HepG2 (cell line): ENCODE results near the gene OVCA2. TPM values are rescaled to one million over a fixed set of nuclear protein-coding genes. Genes with fewer than 3 reads are reported as not detected.

Experiments
- KDM5B ChIP-seq: sonication (generic); formaldehyde crosslinking; IDR thresholded peaks from 2 replicates; pipeline ENCODE4 v1.4.0; 2020; ENCODE audit warnings: missing genetic modification reagents, mild to moderate bottlenecking, borderline replicate concordance
- polyA plus RNA-seq, 8 experiments: library from polyadenylated mRNA; depleted of rRNA in 3 of 8; stranded (reverse) in 7 of 8; unstranded in 1 of 8; fragments of >200 nt; fragmentation: Illumina TruSeq in 4 of 8; extraction: Trizol in 4 of 8; gene quantifications; 2 replicates each; pipeline versions ENCODE4 v1.2.1 to v1.2.3, GENCODE V29; 2011 to 2016; ENCODE audit warnings: low read depth in 4 of 8, missing spikeins in 1 of 8, mixed read lengths in 1 of 8; ENCODE audit not compliant: insufficient read depth in 1 of 8
- total RNA-seq, 5 experiments: library from RNA; depleted of rRNA; stranded (reverse); fragments of >200 nt; fragmentation: Illumina TruSeq; extraction: Trizol; gene quantifications; 2 replicates each; pipeline ENCODE4 v1.2.3, GENCODE V29; 2016; ENCODE audit warnings: low read depth in 1 of 5
- TF ChIP-seq, protein P1 (sequence below): sonication (generic); formaldehyde crosslinking; IDR thresholded peaks from 2 replicates; pipeline ENCODE4 v1.4.0; 2020; ENCODE audit warnings: missing genetic modification reagents, borderline replicate concordance
- TF ChIP-seq, protein P2 (sequence below): sonication (generic); formaldehyde crosslinking; IDR thresholded peaks from 2 replicates; pipeline ENCODE4 v1.8.1; 2023; ENCODE audit warnings: mild to moderate bottlenecking, moderate library complexity, missing genetic modification reagents
- TF ChIP-seq, protein P3 (sequence below): IDR thresholded peaks from 2 replicates; pipeline ENCODE4 v1.6.1; 2016; ENCODE audit warnings: mild to moderate bottlenecking

The OVCA2 gene
- total and polyA plus RNA-seq, 2 of the 13 experiments (the other 11 are each of a cell fraction or from before 2014, with no cell fraction given) = 23.7 to 28.2 TPM

DNA sequence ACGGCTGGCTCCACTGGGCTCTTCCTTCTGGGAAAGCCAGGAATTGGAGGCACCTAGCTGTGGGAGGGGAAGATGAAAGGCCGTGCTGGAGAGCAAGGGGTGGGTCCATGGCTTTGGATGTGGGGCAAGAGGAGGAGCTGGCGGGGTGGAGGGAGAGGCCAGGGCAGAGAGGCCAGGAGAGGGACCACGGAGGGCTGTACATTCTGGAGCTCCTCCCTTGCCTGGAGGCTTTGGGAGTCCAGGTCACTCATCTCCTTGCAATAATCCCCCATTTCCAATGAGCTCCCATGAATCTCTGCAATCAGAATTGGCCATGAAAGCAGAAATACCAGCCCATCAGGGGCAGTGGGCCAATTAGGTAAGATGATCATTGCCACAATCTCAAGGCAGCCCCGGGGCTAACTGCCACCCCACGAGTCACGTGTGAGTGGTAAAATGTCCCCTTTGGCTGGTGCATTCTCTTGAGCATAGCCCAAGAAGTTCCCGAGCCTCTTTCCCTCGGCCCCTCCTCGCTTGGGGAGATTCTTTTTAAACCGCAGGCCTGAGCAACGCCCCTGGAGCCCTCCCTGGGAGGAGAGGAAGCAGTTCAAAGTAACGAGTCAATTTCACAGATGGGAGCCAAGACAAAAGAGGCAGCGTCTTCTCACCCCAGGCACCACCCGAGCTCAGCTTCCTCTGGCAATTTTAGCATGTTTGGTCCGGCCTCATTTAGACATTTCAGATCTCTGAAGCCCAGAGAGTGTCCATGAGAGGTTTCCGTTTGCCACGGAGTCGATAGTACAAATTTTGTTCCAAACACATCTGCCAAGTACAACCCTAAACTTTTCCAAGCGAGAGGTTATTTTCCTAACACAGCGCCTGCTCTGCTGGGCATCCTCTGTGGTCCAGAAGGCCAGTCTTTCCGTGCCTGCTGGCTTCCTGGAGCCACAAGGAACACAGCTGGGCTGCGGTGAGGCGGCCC is 30.1 kb upstream of the OVCA2 start (continued):
- TF ChIP-seq, protein P1, sequence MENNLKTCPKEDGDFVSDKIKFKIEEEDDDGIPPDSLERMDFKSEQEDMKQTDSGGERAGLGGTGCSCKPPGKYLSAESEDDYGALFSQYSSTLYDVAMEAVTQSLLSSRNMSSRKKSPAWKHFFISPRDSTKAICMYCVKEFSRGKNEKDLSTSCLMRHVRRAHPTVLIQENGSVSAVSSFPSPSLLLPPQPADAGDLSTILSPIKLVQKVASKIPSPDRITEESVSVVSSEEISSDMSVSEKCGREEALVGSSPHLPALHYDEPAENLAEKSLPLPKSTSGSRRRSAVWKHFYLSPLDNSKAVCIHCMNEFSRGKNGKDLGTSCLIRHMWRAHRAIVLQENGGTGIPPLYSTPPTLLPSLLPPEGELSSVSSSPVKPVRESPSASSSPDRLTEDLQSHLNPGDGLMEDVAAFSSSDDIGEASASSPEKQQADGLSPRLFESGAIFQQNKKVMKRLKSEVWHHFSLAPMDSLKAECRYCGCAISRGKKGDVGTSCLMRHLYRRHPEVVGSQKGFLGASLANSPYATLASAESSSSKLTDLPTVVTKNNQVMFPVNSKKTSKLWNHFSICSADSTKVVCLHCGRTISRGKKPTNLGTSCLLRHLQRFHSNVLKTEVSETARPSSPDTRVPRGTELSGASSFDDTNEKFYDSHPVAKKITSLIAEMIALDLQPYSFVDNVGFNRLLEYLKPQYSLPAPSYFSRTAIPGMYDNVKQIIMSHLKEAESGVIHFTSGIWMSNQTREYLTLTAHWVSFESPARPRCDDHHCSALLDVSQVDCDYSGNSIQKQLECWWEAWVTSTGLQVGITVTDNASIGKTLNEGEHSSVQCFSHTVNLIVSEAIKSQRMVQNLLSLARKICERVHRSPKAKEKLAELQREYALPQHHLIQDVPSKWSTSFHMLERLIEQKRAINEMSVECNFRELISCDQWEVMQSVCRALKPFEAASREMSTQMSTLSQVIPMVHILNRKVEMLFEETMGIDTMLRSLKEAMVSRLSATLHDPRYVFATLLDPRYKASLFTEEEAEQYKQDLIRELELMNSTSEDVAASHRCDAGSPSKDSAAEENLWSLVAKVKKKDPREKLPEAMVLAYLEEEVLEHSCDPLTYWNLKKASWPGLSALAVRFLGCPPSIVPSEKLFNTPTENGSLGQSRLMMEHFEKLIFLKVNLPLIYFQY = no peak
- TF ChIP-seq, protein P2, sequence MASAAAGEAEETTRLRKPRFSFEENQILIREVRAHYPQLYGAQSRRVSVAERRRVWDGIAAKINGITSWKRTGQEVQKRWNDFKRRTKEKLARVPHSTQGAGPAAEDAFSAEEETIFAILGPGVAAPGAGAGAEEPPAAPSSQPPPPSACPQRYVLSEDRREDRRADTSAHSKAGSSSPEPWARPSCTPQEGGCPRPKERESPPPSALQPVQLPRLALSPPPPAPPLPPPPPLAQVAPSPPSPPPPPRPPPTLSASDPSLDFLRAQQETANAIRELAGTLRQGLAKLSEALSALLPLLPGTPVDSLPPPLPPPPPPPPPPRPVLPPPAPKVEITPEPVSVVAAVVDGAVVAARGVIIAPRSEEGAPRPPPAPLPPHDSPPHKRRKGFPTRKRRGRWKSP (CRISPR knock-in tag) = no peak
- TF ChIP-seq KDM5B (CRISPR knock-in tag) = no peak
- TF ChIP-seq, protein P3, sequence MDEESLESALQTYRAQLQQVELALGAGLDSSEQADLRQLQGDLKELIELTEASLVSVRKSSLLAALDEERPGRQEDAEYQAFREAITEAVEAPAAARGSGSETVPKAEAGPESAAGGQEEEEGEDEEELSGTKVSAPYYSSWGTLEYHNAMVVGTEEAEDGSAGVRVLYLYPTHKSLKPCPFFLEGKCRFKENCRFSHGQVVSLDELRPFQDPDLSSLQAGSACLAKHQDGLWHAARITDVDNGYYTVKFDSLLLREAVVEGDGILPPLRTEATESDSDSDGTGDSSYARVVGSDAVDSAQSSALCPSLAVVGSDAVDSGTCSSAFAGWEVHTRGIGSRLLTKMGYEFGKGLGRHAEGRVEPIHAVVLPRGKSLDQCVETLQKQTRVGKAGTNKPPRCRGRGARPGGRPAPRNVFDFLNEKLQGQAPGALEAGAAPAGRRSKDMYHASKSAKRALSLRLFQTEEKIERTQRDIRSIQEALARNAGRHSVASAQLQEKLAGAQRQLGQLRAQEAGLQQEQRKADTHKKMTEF = no peak
